Activated CD4-positive, CD25-positive, alpha-beta regulatory T cell treated with anti-CD3 and anti-CD28 coated beads, Interleukin-2, amount 50 U/mL, for 24 hours (primary cell): ENCODE data around the gene UTP11.
"Not testable (repeated sequence)": the region's sequence is repeated elsewhere in the genome, so short reads cannot be mapped to it uniquely, and the experiment has no call there.

Experiments used
- ATAC-seq, 2 donors: fragments of 150-1000 bp; cut with Tn5 transposase; one replicate each; pipeline ENCODE4 v1.10.0; 2021; ENCODE audit warnings: mild to moderate bottlenecking in 1 of 2, moderate library complexity in 1 of 2

UTP11 gene

GRCh38 chr1:38028105-38028591 lies 15.6 kb downstream of the UTP11 start:
- peak; percentile 85 to 86 for ATAC-seq

GRCh38 chr1:38028671-38029070 lies 16.1 kb downstream of the UTP11 start:
- no peak for ATAC-seq

GRCh38 chr1:38029081-38029681 lies 16.6 kb downstream of the UTP11 start:
- no peak for ATAC-seq

- peak; percentile 64 for ATAC-seq
These were observed 17.4 kb downstream of the UTP11 start for GRCh38 chr1:38029685-38030511.

- ATAC-seq: no peak
These were observed 18.3 kb downstream of the UTP11 start for GRCh38 chr1:38030596-38031512.

- ATAC-seq: no peak
These were observed 19.0 kb downstream of the UTP11 start for GRCh38 chr1:38031513-38031866.

- ATAC-seq: not testable (repeated sequence)
These were observed 20.5 kb downstream of the UTP11 start for GRCh38 chr1:38032992-38033391.

- ATAC-seq: no peak
These were observed 22.3 kb downstream of the UTP11 start for GRCh38 chr1:38034871-38035270.

GRCh38 chr1:38037221-38037939 lies 24.8 kb downstream of the UTP11 start:
- ATAC-seq: no peak

GRCh38 chr1:38038861-38039260 lies 26.3 kb downstream of the UTP11 start:
- no peak for ATAC-seq

GRCh38 chr1:38039331-38040088 lies 27.0 kb downstream of the UTP11 start:
- ATAC-seq: no peak

- ATAC-seq: no peak
These were observed 29.7 kb downstream of the UTP11 start for GRCh38 chr1:38041936-38042834.

- ATAC-seq: no peak
These were observed 30.7 kb downstream of the UTP11 start for GRCh38 chr1:38043036-38043747.

GRCh38 chr1:38044221-38045215 lies 32.0 kb downstream of the UTP11 start:
- ATAC-seq: no peak

GRCh38 chr1:38045401-38046332 lies 33.1 kb downstream of the UTP11 start:
- ATAC-seq: no peak

- no peak for ATAC-seq
These were observed 33.9 kb downstream of the UTP11 start, which contains the start of gene POU3F1 for GRCh38 chr1:38046333-38046883. Gene POU3F1 (minus strand): TSS chr1:38046793. CDS start chr1:38046743, 50 bp downstream.
